Vagina (tissue), 2 donors: ENCODE measurements around the gene CAPNS1.

Source experiments
- POLR2A ChIP-seq, 2 donors: fragments of 450-650 bp; IDR thresholded peaks; one replicate each; pipeline ENCODE4 v1.6.1; 2017; ENCODE audit warnings: antibody characterized with exemption in 2 of 2, mild to moderate bottlenecking in 2 of 2, moderate library complexity in 2 of 2
- TF ChIP-seq, protein P1 (sequence below), 3 experiments: fragments of 450-650 bp in 2 of 3; fragments of 200-600 bp in 1 of 3; sonication (generic) in 1 of 3; IDR thresholded peaks; one replicate each; pipeline ENCODE4 v1.5.1; 2017 to 2019; ENCODE audit warnings: antibody characterized with exemption in 3 of 3, mild to moderate bottlenecking in 2 of 3, moderate library complexity in 2 of 3

DNA sequence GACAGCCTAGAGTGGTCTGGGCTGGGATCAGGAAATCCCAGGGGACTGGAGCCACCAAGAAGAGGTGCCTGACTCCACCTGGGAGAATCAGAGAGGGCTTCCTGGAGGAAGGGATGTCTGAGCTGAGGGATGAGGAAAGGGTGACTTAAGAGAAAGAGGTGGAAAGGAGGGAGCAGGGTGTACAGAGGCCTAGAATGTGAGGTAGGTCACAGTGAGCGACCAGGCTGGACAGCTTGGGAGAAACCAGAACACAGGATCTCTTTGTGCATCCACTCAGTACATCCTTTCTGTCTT, 23.6 kb upstream of the CAPNS1 start:
- no peak for TF ChIP-seq POLR2A (IDR thresholded peaks at IDR 0.05)
- TF ChIP-seq, protein P1, sequence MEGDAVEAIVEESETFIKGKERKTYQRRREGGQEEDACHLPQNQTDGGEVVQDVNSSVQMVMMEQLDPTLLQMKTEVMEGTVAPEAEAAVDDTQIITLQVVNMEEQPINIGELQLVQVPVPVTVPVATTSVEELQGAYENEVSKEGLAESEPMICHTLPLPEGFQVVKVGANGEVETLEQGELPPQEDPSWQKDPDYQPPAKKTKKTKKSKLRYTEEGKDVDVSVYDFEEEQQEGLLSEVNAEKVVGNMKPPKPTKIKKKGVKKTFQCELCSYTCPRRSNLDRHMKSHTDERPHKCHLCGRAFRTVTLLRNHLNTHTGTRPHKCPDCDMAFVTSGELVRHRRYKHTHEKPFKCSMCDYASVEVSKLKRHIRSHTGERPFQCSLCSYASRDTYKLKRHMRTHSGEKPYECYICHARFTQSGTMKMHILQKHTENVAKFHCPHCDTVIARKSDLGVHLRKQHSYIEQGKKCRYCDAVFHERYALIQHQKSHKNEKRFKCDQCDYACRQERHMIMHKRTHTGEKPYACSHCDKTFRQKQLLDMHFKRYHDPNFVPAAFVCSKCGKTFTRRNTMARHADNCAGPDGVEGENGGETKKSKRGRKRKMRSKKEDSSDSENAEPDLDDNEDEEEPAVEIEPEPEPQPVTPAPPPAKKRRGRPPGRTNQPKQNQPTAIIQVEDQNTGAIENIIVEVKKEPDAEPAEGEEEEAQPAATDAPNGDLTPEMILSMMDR (IDR thresholded peaks at IDR 0.05), result no peak
